NCI-H2171 treated with DMSO at 0.1 percent for 48 hours (cell line): ENCODE data around the gene TAX1BP3.
A peak's percentile ranks its signal among the peaks of the same experiment; 100 is the strongest.

ENCODE experiments used
- DNase-seq: peaks from one replicate; lab custom pipeline; 2025; lab: John Stamatoyannopoulos, UW

The TAX1BP3 gene

GRCh38 chr17:3657874-3658783, 10.2 kb downstream of the TAX1BP3 start:
- DNase-seq, result no peak

GRCh38 chr17:3657588-3657869, 10.8 kb downstream of the TAX1BP3 start:
- no peak for DNase-seq

DNA sequence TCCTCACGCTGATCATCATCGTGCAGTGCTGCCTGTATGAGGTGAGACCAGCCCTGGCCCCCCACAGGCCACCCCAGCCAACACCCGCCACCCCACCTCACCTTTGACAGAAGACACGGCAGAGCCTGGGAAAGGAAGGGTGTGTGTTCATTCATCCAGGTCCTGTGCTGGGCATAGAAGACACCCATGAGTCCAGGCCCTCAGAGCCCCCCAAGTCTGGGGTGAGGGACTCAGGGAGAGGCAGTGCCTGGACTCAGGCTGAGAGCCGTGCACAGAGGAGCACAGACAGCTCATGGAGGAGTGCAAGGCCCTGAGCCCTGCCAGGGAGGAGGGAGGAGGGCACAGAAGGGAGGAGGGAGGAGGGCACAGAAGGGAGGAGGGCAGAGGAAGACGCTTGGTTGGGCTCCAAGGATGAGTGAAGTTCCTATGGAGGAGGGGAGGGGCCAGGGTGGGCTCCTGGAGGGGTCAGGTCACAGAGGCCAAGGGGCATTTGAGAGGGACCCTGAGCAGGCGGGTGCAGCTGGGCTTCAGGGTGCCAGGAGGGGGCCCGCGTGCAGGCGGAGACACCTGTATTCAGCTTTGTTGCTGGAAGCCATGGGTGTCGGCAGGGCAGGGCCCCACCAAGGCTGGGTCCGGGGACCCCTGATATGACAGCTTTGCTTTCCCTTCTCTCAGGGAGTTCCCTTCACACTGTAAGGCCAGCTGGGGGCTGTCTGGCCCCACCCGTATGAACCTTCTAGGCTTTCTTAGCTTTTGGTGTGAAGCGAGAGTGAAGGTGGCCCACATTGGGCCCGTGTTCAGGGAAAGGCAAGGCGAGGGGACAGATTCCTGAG, 11.4 kb downstream of the TAX1BP3 start:
- no peak for DNase-seq

DNA sequence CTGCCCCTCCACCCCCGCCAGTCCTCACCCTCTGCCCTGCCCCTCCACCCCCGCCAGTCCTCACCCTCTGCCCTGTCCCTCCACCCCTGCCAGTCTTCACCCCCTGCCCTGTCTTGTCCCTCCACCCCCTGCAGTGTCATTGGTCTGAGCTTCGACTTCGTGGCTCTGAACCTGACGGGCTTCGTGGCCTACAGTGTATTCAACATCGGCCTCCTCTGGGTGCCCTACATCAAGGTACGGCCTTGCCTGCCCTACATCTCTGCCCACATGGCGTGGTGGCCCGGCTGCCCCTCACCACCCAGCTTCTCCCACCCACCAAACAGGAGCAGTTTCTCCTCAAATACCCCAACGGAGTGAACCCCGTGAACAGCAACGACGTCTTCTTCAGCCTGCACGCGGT, 12.0 kb downstream of the TAX1BP3 start:
- DNase-seq, result no peak

DNA sequence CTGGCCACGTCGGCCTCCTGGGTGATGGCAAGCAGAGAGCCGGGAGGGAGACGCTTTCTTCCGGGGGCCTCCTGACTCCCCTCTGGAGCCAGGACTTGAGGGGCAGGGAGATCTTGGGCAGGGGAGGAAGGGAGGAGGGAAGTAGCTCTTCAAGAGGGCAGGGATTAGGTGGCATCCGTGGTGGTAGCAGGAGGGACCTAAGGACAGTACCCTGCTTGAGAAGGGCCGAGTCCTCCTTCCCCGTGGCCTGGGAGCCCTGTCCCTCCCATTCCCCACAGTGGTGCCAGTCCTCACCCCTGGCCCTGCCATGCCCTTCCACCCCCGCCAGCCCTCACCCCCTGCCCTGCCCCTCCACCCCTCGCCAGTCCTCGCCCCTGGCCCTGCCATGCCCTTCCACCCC, 12.6 kb downstream of the TAX1BP3 start:
- DNase-seq, result no peak

DNA sequence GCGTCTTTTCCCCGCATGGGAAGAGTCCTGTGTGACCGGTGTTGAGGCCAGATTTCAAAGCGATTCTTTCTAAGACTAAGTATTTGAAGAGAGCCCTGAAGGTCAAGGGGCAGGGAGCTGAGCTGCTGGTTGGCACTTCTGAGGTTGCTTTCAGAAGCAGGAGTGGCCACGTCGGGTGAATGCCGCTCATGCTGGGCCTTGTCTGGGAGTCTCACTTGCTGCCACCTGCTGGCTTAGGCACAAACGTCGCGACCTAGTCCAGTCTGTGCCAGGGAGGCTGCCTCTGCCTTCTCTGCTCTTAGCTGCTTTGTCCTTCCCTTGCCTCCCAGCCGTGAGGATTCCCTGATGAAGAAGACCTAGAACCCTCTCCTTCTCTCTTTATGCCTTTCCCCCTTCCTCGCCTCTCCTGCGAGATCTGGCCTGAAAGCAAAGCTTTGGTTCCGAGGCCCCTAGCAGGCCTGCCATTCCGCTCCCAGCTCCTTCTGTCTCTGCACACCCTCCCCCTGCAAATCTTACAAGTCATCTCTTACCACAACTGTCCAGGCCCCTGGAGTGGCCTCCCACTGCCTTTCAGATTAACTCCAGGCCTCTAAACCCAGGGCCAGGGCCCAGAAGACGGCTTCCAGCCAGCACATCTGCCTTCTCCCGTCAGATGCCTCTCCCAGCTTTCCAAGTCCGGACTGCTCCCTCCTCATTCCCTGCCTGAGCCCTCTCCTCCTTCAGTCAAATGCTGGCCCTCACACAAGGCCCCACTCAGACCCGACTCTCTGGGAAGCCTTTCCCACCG, 20.4 kb downstream of the TAX1BP3 start:
- DNase-seq, result peak; percentile 15

- DNase-seq, result no peak
Measured at GRCh38 chr17:3647251-3647650, 21.1 kb downstream of the TAX1BP3 start.

DNA sequence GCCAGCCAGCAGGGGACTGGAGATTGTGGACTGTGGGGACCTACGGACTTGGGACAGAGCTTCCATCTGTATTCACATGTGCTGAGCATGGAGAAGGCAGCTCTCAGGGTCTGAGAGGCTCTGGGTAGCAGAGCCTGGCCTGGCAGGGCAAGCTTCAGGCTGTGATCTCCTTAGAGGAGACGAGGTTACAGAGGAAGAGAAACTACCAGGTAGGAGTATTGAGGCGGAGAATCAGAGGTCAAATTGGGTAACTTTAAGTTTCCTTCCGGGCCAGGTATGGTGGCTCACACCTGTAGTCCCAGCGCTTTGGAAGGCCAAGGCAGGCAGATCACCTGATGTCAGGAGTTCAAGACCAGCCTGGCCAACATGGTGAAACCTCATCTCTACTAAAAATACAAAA, 23.1 kb downstream of the TAX1BP3 start:
- DNase-seq, result no peak

DNA sequence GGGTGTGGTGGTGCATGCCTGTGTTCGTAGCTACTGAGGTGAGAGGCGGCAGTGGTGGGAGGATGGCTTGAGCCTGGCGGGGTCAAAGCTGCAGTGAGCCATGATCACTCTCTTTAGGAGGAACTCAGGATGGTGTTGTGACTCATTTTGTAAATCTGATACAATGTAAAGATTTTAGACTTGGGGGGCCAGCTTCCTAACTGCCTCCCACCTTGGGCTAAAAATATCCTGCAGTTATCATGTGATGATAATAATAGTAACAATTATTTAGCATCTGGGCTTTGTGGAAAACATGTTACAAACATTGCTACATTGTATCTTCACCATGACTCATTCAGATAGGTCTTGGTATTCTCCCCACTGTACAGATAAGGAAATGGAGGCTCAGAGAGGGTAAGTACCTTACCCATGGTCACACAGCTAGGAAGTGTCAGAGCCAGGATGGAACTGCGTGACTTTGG, 24.5 kb downstream of the TAX1BP3 start:
- DNase-seq, result no peak

- no peak for DNase-seq
Measured at GRCh38 chr17:3641717-3642486, 26.5 kb downstream of the TAX1BP3 start.

DNA sequence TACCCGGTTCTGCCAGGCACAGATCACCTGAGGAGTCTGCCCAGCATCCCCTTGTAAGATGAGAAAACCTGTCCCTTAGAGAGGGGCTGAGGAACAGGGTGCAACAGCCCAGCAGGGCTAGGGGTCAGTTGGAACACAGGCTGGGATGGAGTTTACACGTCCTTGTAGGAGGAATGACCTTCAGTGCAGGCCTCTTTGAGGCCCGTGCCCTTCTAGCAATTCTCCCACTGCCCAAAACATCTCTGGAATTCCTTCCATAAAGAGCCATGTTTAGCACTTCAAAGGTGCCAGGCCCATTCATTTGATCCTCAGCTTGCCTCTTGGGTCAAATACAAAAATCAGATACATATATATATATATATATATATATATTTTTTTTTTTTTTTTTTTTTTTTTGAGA, 27.4 kb downstream of the TAX1BP3 start:
- no peak for DNase-seq

DNA sequence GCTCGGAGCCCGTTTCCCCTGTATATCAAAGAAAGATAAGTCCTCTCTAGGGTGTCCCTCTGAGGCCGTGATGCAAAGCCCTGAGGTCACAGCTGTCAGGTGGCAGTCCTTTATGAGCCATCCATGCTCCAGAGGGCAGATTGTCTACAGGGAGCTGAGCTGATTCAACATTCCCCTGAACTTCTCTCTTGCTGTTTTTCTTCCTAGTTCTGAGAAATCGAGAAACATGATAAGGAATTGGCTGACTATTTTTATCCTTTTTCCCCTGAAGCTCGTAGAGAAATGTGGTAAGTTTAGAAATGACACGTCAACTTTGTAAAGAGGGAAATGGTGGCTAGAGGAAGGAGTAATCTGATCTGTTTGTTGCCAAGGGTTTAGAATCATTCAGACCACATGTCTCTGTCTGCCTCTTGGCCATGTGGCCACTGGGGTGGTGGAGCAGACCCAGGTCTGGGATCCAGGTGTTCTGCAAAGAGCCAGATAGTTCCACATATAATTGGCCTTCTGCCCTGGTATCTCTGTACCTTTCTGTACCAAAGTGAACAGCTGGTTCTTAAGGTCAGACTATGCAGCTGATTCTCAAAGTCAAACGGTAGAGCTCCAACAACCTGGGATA, 28.3 kb downstream of the TAX1BP3 start:
- DNase-seq, result peak; percentile 23

- no peak for DNase-seq
Measured at GRCh38 chr17:3636908-3637373, 31.4 kb downstream of the TAX1BP3 start.

DNA sequence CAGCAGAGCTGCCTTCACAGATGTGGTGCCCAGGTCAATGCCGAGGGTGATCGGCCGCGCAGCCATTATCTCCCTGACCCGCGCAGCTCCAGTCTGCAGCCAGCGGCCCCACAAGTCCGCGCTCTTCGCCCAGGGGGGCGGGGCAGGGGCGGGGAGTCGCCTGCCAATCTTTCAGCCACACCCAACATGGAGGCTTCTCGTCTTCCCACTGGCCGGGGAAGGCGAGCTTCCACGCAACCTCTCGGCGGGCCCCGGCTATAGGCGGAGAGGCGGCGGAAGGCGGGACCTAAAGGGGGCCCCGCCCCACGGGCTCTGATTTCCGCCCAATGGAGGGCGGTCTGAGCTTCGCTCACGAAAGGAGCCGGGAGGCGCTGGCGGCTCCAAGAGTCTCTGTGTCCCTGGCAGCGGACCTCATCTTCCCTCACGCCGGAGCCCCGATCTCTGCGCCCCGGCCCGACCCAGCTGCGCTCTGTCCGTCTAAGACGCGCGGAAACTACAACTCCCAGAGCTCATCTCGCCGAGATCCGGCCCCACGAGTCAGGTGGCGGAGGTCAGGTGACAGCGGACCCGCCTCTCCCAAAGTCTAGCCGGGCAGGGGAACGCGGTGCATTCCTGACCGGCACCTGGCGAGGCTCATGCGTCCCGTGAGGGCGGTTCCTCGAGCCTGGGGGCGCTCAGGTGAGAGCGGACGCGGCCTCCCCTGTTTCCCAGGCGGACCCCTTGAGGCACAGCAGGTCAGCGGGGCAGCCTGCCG, 32.0 kb downstream of the TAX1BP3 start, which contains the start of the genes CTNS and SHPK:
Gene CTNS, plus strand, starts transcription at position 607 of the 754 bp plus-strand sequence. CDS start 3,447 bp downstream, outside the sequence.
Gene SHPK, minus strand, starts transcription at position 97 of the 754 bp plus-strand sequence. Its CDS starts 31 bp downstream, at position 66.
- DNase-seq, result peak; percentile 93

- peak; percentile 45 for DNase-seq
Measured at GRCh38 chr17:3635474-3636153, 32.8 kb downstream of the TAX1BP3 start.

- no peak for DNase-seq
Measured at GRCh38 chr17:3632287-3632686, 36.1 kb downstream of the TAX1BP3 start.

GRCh38 chr17:3630781-3631180, 37.6 kb downstream of the TAX1BP3 start:
- DNase-seq, result no peak

GRCh38 chr17:3627769-3628167, 40.6 kb downstream of the TAX1BP3 start:
- no peak for DNase-seq
